KG1 (cell line): ENCODE results near the gene SLC39A6.
A peak's percentile ranks its signal among the peaks of the same experiment; 100 is the strongest.
"Not testable (repeated sequence)": the region's sequence is repeated elsewhere in the genome, so short reads cannot be mapped to it uniquely, and the experiment has no call there.

Source experiments
- DNase-seq: peaks from one replicate; lab custom pipeline; 2025; lab: John Stamatoyannopoulos, UW

SLC39A6 gene

GRCh38 chr18:36129300-36130038 is at the start of gene SLC39A6, which contains the start of gene ELP2:
Gene SLC39A6, minus strand, starts transcription at chr18:36129340. Its CDS starts 2,333 bp downstream, at chr18:36127007.
Gene ELP2, plus strand, starts transcription at chr18:36129899. Its CDS starts 35 bp downstream, at chr18:36129934.
- peak; percentile 84 for DNase-seq

- DNase-seq = no peak
These were observed 48.8 kb upstream of the SLC39A6 start for GRCh38 chr18:36177913-36178312.

GRCh38 chr18:36176711-36177110 is 47.6 kb upstream of the SLC39A6 start:
- no peak for DNase-seq

GRCh38 chr18:36176177-36176584 is 47.0 kb upstream of the SLC39A6 start:
- DNase-seq = no peak

- DNase-seq = no peak
These were observed 46.3 kb upstream of the SLC39A6 start for GRCh38 chr18:36175481-36175880.

- DNase-seq = no peak
These were observed 40.8 kb upstream of the SLC39A6 start for GRCh38 chr18:36169938-36170337.

GRCh38 chr18:36168296-36168695 is 39.2 kb upstream of the SLC39A6 start:
- DNase-seq = not testable (repeated sequence)

GRCh38 chr18:36167692-36168218 is 38.6 kb upstream of the SLC39A6 start:
- DNase-seq = no peak

- DNase-seq = no peak
These were observed 33.8 kb upstream of the SLC39A6 start for GRCh38 chr18:36162981-36163380.

- DNase-seq = no peak
These were observed 31.8 kb upstream of the SLC39A6 start for GRCh38 chr18:36160959-36161371.

- DNase-seq = no peak
These were observed 29.2 kb upstream of the SLC39A6 start for GRCh38 chr18:36158266-36158867.

GRCh38 chr18:36157441-36157840 is 28.3 kb upstream of the SLC39A6 start:
- no peak for DNase-seq

GRCh38 chr18:36155851-36156757 is 27.0 kb upstream of the SLC39A6 start:
- no peak for DNase-seq

- no peak for DNase-seq
These were observed 24.6 kb upstream of the SLC39A6 start for GRCh38 chr18:36153771-36154170.

GRCh38 chr18:36153203-36153602 is 24.1 kb upstream of the SLC39A6 start:
- no peak for DNase-seq

- no peak for DNase-seq
These were observed 23.6 kb upstream of the SLC39A6 start for GRCh38 chr18:36152781-36153180.

- no peak for DNase-seq
These were observed 20.6 kb upstream of the SLC39A6 start for GRCh38 chr18:36149514-36150289.

- DNase-seq = no peak
These were observed 14.3 kb upstream of the SLC39A6 start for GRCh38 chr18:36143391-36143790.

GRCh38 chr18:36142751-36143150 is 13.6 kb upstream of the SLC39A6 start:
- DNase-seq = no peak

- no peak for DNase-seq
These were observed 12.4 kb upstream of the SLC39A6 start for GRCh38 chr18:36141576-36141975.

GRCh38 chr18:36139245-36139644 is 10.1 kb upstream of the SLC39A6 start:
- no peak for DNase-seq
